ENCODE results near the gene NAALADL1.

Gene NAALADL1

GRCh38 chr11:65083134-65083833, 24.9 kb upstream of the NAALADL1 start:
- DNase-seq = no peak

DNA sequence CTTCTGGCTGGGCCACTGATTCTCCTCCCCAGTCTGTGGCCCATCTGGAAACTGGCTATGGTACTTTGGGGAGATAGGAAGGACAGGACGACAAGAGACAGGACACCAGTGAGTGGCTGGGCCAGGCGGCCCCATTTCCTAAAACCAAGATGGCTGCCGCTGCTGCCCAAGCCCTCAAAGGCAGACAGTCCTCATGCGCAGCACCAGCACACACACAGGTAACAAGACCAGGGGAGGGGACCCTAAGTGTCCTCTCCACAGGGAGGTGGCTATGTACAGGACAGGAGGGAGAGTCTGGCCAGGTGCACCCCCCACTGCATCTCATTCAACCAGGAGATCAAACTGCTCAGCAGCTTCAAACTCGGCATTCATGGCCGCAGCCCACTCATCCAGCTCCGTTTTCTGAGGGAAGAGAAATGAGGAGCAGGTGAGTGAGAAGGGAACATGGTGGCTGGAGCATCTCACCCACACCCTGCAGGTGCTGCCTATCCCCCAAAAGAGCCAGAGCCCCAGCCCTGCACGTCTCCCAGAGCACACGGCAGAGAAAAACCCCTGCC, 20.5 kb upstream of the NAALADL1 start:
- DNase-seq = no peak

DNA sequence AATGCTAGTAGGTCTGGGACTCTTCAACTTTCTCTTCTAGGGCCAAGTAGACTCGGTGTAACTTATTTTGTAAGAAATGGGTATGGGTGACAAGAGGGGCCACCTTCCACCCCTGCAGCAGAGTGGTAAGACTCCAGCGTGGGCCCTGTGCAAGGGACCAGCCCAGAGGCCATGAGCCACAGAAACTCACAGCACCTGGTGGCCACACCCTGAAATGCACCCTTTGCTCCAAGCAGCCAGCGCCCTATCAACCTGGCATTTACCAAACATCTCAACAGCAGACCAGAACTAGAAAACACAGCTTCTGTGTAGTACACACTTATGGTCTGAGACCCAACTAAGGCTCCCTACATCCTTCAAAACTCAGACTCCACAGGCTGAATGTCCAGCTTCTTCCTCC, 19.8 kb upstream of the NAALADL1 start:
- peak; percentile 66 for DNase-seq

GRCh38 chr11:65077451-65077850, 19.1 kb upstream of the NAALADL1 start:
- no peak for DNase-seq

DNA sequence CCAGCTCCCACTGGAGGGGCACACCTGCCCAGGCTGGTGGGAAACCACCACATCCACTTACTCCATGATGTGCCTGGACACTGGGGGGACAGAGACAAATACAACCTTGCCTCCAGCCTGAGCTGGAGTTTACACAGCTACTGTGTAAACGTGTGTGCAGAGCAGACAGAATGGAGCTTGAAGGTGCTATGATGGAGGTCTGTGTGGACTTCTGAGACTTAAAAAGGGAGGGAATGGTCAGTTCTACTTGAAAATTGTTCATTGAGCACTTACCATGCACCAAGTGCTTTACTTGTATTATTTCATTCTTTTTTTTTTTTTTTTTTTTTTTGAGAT, 14.2 kb upstream of the NAALADL1 start:
- DNase-seq = no peak

DNA sequence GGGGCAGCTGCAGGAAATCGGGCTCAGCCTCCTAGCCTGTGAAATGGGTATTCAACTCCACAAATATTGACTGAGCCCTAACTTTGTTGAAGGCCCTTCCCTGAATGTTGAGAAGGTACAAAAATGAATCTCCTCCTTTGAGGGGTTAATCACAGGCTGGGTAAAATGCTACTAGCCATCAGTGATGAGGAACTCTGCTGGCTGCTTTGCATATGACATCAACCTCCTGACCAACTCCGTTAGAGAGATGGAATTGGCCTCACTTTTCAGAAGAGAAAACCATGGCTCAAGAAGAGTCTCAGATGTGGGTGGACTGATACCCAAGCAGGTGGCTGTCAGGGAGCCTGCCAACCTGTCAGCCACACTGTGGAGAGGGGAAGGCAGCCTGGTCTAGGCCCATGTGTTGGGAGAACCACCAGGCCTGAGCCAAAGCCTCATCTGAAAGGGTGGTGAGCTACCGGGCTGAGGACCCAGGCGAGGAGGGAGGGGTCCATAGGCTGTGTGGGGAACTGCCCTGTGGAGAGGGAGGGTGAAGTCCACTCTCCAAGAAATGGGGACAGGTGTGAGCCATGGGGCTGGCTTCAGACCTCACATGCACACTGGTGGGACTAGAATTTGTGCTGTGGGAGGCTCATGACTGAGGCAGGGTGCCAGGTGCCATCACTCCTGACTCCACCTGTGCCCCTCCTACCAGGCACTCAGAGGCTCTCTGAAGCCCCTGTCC, 13.7 kb upstream of the NAALADL1 start:
- DNase-seq = no peak

- no peak for DNase-seq
Measured at GRCh38 chr11:65069217-65069616, 10.9 kb upstream of the NAALADL1 start.

DNA sequence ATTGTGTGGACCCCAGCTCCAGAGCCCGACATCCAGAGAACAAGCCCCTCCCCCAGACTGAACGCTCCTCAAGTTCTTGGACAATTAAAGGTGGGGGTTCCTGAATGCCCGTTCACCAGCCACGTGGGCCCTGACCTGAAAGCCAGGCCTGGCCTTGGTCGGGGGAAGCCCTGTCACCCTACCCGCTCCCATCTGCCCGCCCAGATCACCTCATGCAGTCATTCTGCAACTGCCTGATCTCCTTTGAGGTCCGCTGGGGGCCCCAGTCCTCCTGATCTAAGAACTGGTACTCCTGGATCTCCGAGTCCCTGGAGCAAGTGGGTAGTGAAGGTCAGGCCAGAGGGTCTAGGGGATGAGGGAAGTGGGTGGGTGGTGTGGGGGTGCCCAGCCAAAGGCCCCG, 9.1 kb upstream of the NAALADL1 start:
- no peak for DNase-seq

DNA sequence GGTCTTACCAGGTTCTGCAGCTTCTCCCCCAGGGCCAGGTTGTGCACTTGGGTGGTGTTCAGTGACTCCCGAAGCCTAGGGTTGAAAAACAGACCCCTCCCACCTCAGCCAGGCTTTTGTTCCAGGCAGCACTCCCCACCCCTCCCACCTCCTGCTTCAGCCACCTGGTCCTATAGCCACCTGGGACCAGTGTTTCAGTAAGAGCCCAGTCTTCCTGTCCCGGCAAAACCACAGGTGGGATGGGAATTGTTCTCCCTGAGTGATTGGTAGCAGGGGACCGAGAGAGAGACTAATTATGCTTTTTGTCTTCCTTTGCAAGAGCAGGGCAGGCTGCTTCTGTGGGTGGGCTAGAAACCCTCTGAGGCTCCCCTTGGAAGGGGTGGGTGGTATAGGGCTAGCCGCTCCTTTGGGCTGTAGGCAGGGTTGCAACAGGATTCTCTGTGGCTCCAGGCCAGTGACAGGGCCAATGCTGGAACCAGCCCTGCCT, 8.5 kb upstream of the NAALADL1 start:
- DNase-seq = no peak

DNA sequence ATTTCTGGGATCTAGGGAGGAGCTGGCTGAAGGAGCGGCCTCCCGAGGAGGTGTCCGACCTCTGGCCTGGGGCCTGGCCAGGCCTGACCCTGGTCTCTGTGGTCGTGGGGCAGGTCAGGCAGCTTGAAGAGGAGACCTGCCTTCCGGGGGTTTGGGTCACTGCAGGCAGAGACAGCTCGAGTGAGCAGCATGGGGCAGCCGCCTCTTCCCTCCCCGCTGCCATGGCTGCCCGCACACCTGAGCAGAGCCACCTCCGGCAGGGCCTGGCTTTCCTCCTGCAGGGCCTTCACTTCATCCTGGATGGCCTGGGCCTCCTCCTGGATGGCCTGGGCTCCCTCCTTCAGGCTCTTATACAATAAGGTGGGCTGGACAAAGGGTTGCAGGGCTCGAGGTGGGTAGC, 8.0 kb upstream of the NAALADL1 start:
- DNase-seq = no peak

- no peak for DNase-seq
Measured at GRCh38 chr11:65065851-65066250, 7.5 kb upstream of the NAALADL1 start.

DNA sequence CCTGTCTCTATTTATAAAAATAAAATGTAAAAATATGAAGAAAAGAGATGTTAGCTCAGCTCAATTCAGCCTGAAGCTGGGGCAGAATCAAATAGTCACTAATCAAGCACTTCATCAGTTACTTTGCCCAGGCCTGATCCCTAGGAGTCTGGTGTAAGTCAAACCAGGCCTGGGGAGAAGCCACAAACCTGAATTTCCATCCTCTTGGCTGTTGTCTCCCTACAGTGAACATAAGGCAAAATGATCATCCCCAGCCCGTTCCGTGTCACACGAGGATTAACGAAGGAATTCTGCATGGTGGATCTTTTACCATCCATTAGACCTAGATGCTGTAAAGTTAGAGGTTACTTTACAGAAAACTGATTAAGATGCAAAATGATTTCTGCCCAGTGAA, 6.5 kb upstream of the NAALADL1 start:
- DNase-seq = no peak

DNA sequence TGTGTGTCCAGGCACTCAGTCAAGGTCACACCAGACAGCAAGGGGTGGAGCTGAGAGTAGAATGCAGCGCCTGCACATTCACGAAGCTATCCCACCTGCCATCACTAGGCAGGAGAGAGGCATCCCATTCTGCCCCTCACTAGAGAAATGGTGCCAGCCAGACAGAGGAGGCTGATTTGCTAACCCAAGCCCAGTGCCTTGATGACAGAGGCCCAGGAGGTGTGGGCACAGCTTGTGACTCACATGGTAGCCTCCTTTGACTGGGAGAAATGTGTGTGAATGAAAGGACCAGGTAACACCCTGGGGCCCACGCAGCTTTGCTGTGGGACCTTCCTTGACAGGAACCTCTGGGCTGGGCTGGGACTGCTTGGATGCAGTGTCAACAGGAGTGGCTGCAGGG, 5.2 kb upstream of the NAALADL1 start:
- no peak for DNase-seq

- no peak for DNase-seq
Measured at GRCh38 chr11:65060913-65061408, 2.6 kb upstream of the NAALADL1 start.

DNA sequence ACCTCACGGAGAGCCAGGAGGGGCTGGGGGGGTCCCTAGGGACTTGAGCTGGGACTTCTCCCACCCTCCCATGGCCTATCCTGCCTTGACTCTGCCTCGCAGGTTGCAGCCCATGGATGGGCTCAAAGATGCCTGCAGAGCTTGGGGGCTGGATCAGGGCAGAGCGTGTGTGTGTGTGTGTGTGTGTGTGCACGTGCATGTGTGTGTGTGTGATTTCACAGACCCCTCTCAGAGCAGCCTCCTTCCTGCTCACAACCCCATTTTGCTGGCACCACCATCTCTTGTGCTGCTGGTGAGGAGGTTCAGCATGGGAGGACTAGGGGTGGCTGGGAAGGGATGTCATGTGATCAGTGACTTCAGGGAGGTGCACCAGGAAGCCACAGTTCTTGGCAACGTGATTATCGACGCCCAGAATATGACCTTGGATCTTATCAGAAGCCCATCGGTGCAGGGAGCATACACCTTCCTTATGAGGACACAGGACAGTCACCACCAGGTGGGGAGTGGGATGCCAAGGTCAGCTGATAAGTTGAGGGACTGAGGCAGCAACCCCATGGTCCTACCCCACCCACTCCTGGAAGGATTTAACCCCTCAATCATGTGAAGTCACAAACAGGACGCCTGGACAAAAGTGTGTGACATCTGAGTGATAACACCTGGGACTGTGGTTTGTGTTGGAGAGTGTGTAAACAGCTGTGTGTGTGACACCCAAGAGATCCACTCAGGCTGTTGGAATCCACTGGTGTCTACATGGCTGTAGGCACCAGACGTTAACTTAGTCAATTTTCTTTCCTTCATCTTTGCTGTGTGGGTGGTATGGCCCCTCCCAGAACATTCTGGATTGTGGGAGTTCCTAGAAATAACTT, 1.8 kb upstream of the NAALADL1 start:
- no peak for DNase-seq

DNA sequence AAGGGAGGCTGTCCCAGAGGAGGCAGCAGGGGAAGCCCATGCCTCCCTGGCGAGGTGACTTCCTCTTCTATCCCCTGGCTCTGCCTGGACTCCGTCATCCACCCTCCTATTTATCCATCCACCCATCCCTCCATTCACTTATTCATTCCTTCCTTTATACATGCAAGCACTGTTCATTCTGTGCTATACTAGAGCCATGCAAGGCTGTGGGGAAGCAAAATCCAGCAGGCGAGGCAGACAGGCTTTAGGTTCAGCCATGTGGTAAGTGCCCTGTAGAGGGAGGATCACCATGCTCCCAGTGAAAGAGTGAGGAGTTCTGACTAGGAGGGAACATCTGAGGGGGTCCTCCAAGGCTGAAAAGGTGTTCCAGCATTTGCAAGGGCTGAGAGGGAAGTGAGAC, 1.2 kb upstream of the NAALADL1 start:
- no peak for DNase-seq

DNA sequence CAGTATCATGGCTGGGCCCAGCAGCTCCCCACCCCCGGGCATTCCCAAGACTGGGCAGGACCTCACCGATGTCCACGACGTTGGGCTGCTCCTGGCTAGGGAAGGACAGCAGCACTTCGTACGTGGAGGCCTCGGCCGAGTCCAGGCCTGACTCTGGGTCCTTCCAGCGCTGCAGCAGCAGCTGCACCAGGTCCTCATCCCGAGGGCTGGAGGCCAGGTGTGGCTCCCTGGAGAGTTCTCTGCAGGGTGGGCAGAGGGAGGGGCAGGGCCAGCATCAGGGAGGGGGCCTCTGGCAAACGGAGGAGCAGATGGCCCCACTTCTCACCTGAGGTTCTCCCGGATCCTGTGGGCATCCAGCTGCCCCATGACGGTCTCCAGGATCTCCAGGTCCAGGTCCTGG, 341 bp downstream of the NAALADL1 start:
- no peak for DNase-seq

GRCh38 chr11:65057526-65057925, 827 bp downstream of the NAALADL1 start:
- no peak for DNase-seq

- no peak for DNase-seq
Measured at GRCh38 chr11:65056999-65057398, 1.4 kb downstream of the NAALADL1 start.

DNA sequence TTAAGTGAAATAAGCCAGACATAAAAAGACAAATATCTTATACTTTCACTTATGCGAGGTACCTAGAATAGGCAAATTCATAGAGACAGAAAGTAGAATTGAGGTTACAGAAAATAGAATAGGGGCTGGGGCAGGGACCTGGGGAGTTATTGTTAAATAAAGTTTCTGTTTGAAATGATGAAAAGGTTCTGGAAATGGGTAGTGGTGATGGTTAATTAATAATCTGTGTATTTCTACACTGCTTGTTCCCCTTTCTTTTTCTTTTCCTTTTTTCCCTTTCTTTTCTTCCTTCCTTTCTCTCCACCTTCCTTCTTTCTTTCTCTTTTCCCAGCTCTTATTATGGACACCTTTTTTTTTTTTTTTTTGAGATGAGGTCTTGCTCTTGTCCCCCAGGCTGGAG, 2.8 kb downstream of the NAALADL1 start:
- DNase-seq = no peak

GRCh38 chr11:65053827-65054508, 4.4 kb downstream of the NAALADL1 start:
- DNase-seq = peak; percentile 4

- DNase-seq = no peak
Measured at GRCh38 chr11:65051398-65051858, 6.9 kb downstream of the NAALADL1 start.
